K562 (cell line): ENCODE measurements around the gene EXOC4.

Experiments used
- POU5F1 ChIP-seq: fragments of 150-350 bp; IDR thresholded peaks from 2 replicates; pipeline ENCODE4 v1.6.1; 2014; ENCODE audit warnings: borderline replicate concordance, low read length, low read depth, mild to moderate bottlenecking; ENCODE audit not compliant: partially characterized antibody
- ZNF174 ChIP-seq: fragments of 250-450 bp; sonication (Bioruptor Pico); IDR thresholded peaks from 2 replicates; pipeline ENCODE4 v1.4.0; 2020; ENCODE audit warnings: mild to moderate bottlenecking

DNA sequence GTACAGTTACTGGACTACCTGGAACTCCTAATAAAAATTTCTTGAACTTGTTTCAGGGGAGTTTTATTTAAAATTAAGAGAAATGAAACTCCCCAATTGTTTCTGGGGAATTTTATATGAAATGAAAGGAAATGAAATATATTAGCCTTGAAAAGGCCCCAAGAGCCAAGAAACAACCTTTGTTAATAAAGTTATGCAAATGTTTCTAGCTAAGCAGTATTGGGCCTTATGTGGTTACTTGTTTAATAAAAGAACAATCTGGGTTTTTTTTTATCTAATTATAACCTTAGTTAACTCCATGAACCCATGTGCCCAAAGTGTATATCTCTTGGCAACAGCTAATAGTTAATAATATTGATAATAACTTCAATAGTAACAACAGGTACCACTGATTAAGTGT lies 222.8 kb downstream of the EXOC4 start:
- TF ChIP-seq POU5F1 (no peak), ZNF174 (CRISPR knock-in tag) (no peak)
